PC-9 (cell line): ENCODE results near the gene SGIP1. TPM values are rescaled to one million over a fixed set of nuclear protein-coding genes. Genes with fewer than 3 reads are reported as not detected.

Experiments
- BruUV-seq: library from RNA; stranded (reverse); fragments of 400-500 nt; replicated peaks from 2 replicates; lab custom pipeline; 2021; lab: Mats Ljungman, UMichigan
- CTCF ChIA-PET: fragments of 300-600 bp; sonication (Branson Sonifier 250); formaldehyde crosslinking; loops from one replicate; lab custom pipeline; 2022; ENCODE audit warnings: antibody characterized with exemption; lab: Charles Lee
- POLR2A ChIA-PET: fragments of 300-600 bp; sonication (Branson Sonifier 250); formaldehyde crosslinking; loops from one replicate; lab custom pipeline; 2022; ENCODE audit warnings: antibody characterized with exemption; ENCODE audit not compliant: unreplicated experiment; lab: Charles Lee
- DNase-seq, 2 experiments: peaks; one replicate each; pipeline versions ENCODE4 v3.0.0 to v3.0.0-alpha.2; 2015 to 2022; ENCODE audit warnings: mixed read lengths in 1 of 2
- H2AFZ ChIP-seq: fragments of 200-600 bp; sonication (generic); 2 replicates; pipeline ENCODE4 v1.8.1; 2017; ENCODE audit warnings: antibody characterized with exemption
- H3F3A ChIP-seq: fragments of 200-600 bp; sonication (generic); 2 replicates; pipeline ENCODE4 v1.8.1; 2017; ENCODE audit warnings: antibody characterized with exemption, mild to moderate bottlenecking, low read depth; ENCODE audit not compliant: insufficient read depth
- H3K27ac ChIP-seq: fragments of 200-600 bp; sonication (generic); 2 replicates; pipeline ENCODE4 v1.6.1; 2016; ENCODE audit warnings: mixed run types
- H3K27me3 ChIP-seq: fragments of 200-600 bp; sonication (generic); 2 replicates; pipeline ENCODE4 v1.6.1; 2016; ENCODE audit warnings: low read depth, mixed run types; ENCODE audit not compliant: insufficient read depth
- H3K36me3 ChIP-seq: fragments of 200-600 bp; sonication (generic); 2 replicates; pipeline ENCODE4 v1.6.1; 2016; ENCODE audit warnings: low read depth, mixed run types
- H3K4me1 ChIP-seq: fragments of 200-600 bp; sonication (generic); replicated peaks from 2 replicates; pipeline ENCODE4 v1.6.1; 2016; ENCODE audit warnings: mixed run types; ENCODE audit not compliant: insufficient read depth
- H3K4me2 ChIP-seq: fragments of 200-600 bp; sonication (generic); 2 replicates; pipeline ENCODE4 v1.6.1; 2017; ENCODE audit warnings: mixed run types
- H3K4me3 ChIP-seq: fragments of 200-600 bp; sonication (generic); 2 replicates; pipeline ENCODE4 v1.6.1; 2016; ENCODE audit warnings: mixed run types
- H3K79me2 ChIP-seq: fragments of 200-600 bp; sonication (generic); 2 replicates; pipeline ENCODE4 v1.6.1; 2017; ENCODE audit warnings: low read depth, mixed run types
- H3K9me2 ChIP-seq: fragments of 200-600 bp; sonication (generic); 2 replicates; pipeline ENCODE4 v1.8.1; 2017; ENCODE audit warnings: mild to moderate bottlenecking; ENCODE audit not compliant: insufficient read depth
- H3K9me3 ChIP-seq: fragments of 200-600 bp; sonication (generic); 2 replicates; pipeline ENCODE4 v1.8.1; 2016; ENCODE audit warnings: low read depth; ENCODE audit not compliant: insufficient read depth
- H4K20me1 ChIP-seq: fragments of 200-600 bp; sonication (generic); 2 replicates; pipeline ENCODE4 v1.8.1; 2017; ENCODE audit not compliant: insufficient read depth
- CTCF ChIP-seq: fragments of 200-600 bp; sonication (generic); conservative IDR thresholded peaks from 2 replicates; pipeline ENCODE4 v1.6.1; 2017; ENCODE audit warnings: mixed run types, antibody characterized with exemption, mild to moderate bottlenecking, moderate library complexity
- EZH2 ChIP-seq: fragments of 200-600 bp; sonication (generic); IDR thresholded peaks from 2 replicates; pipeline ENCODE4 v1.8.0; 2017; ENCODE audit warnings: antibody characterized with exemption, low read depth
- intact Hi-C: fragments of 100-400 bp; cut with micrococcal nuclease; formaldehyde crosslinking; loops from one replicate; pipeline ENCODE4 v1.10.0; 2022; ENCODE audit not compliant: unreplicated experiment
- total RNA-seq: library from RNA; stranded (reverse); gene quantifications from 2 replicates; pipeline ENCODE4 v1.2.3, GENCODE V29; 2021

The SGIP1 gene
- total RNA-seq, 1 experiment from 2014 or later: not detected

- H3K4me2 ChIP-seq: no peak overlapping the region
- no peak overlapping the region for H3K27ac ChIP-seq
- intact Hi-C loops: no loop called here
- H3F3A ChIP-seq: no peaks in the 10 kb centered on the region
- BruUV-seq: no TSS peak
- no peaks in the 10 kb centered on the region for H3K4me1 ChIP-seq
- H3K27me3 ChIP-seq: no peaks in the 10 kb centered on the region
- H3K9me3 ChIP-seq: no peaks in the 10 kb centered on the region
- DNase-seq: no peak
- no peak overlapping the region for H3K4me3 ChIP-seq
- no peaks in the 10 kb centered on the region; the same call in 1 of the 2 replicates for H3K9me2 ChIP-seq
- no peaks in the 10 kb centered on the region for H3K79me2 ChIP-seq
- H4K20me1 ChIP-seq: no peaks in the 10 kb centered on the region
- H2AFZ ChIP-seq: no peak overlapping the region
- POLR2A ChIA-PET: no interaction called here
- no peak for TF ChIP-seq CTCF
- no peak for TF ChIP-seq EZH2
- CTCF ChIA-PET: no interaction called here
- H3K36me3 ChIP-seq: no peaks in the 10 kb centered on the region
Measured at GRCh38 chr1:66493731-66494130, 40.2 kb upstream of the SGIP1 start.

GRCh38 chr1:66494482-66494881, 39.5 kb upstream of the SGIP1 start:
- CTCF ChIA-PET: interaction anchor here (0.6 kb wide), 1 partner anchor 47 kb away, joined by 3 read pairs; no protein-coding TSS in a partner anchor
- no peaks in the 10 kb centered on the region for H3K36me3 ChIP-seq
- H3K9me2 ChIP-seq: no peaks in the 10 kb centered on the region; the same call in 1 of the 2 replicates
- H3F3A ChIP-seq: no peaks in the 10 kb centered on the region
- H3K27ac ChIP-seq: no peak overlapping the region
- no peak overlapping the region for H2AFZ ChIP-seq
- POLR2A ChIA-PET: no interaction called here
- no TSS peak for BruUV-seq
- no peak for DNase-seq
- H3K4me2 ChIP-seq: no peak overlapping the region
- no peaks in the 10 kb centered on the region for H3K4me1 ChIP-seq
- H3K4me3 ChIP-seq: no peak overlapping the region
- H3K9me3 ChIP-seq: no peaks in the 10 kb centered on the region
- intact Hi-C loops: no loop called here
- TF ChIP-seq EZH2 (no peak), CTCF (no peak)
- no peaks in the 10 kb centered on the region for H3K79me2 ChIP-seq
- H4K20me1 ChIP-seq: no peaks in the 10 kb centered on the region
- no peaks in the 10 kb centered on the region for H3K27me3 ChIP-seq

GRCh38 chr1:66495495-66495894, 38.5 kb upstream of the SGIP1 start:
- Histone ChIP-seq H3K27ac (no peak overlapping the region), H3F3A (no peaks in the 10 kb centered on the region), H2AFZ (no peak overlapping the region), H3K9me2 (no peaks in the 10 kb centered on the region; the same call in 1 of the 2 replicates), H4K20me1 (no peaks in the 10 kb centered on the region), H3K79me2 (no peaks in the 10 kb centered on the region), H3K36me3 (no peaks in the 10 kb centered on the region), H3K4me3 (no peak overlapping the region), H3K4me2 (no peak overlapping the region), H3K4me1 (no peaks in the 10 kb centered on the region), H3K27me3 (no peaks in the 10 kb centered on the region), H3K9me3 (no peaks in the 10 kb centered on the region)
- ChIA-PET POLR2A (no interaction called here), CTCF (no interaction called here)
- BruUV-seq: no TSS peak
- intact Hi-C loops: no loop called here
- TF ChIP-seq EZH2 (no peak), CTCF (no peak)
- DNase-seq: no peak
